ENCODE results near the gene KRTAP10-4. TPM values are rescaled to one million over a fixed set of nuclear protein-coding genes. Genes with fewer than 3 reads are reported as not detected.

Gene KRTAP10-4
- total RNA-seq, 1 donor: not detected

GRCh38 chr21:44581158-44581557, 7.6 kb downstream of the KRTAP10-4 start:
- TF ChIP-seq CTCF (IDR thresholded peaks at IDR 0.05; ENCODE audit: insufficient read depth, low read depth, low read length): no peak
- no peak overlapping the region for H3K4me3 ChIP-seq (ENCODE audit: low read depth, low read length)
- DNase-seq (ENCODE audit: low read depth): no peak

GRCh38 chr21:44582055-44582454, 8.5 kb downstream of the KRTAP10-4 start:
- H3K4me3 ChIP-seq (ENCODE audit: low read depth, low read length): no peak overlapping the region
- no peak for DNase-seq (ENCODE audit: low read depth)
- no peak for TF ChIP-seq CTCF (IDR thresholded peaks at IDR 0.05; ENCODE audit: insufficient read depth, low read depth, low read length)

GRCh38 chr21:44583089-44583799, 9.7 kb downstream of the KRTAP10-4 start:
- no peak overlapping the region for H3K4me3 ChIP-seq (ENCODE audit: low read depth, low read length)
- DNase-seq (ENCODE audit: low read depth): no peak
- no peak for TF ChIP-seq CTCF (IDR thresholded peaks at IDR 0.05; ENCODE audit: insufficient read depth, low read depth, low read length)

- DNase-seq (ENCODE audit: low read depth): no peak
- no peak overlapping the region for H3K4me3 ChIP-seq (ENCODE audit: low read depth, low read length)
- TF ChIP-seq CTCF (IDR thresholded peaks at IDR 0.05; ENCODE audit: insufficient read depth, low read depth, low read length): no peak
These were observed 10.2 kb downstream of the KRTAP10-4 start for GRCh38 chr21:44583800-44584147.

GRCh38 chr21:44585892-44586291, 12.4 kb downstream of the KRTAP10-4 start:
- H3K4me3 ChIP-seq (ENCODE audit: low read depth, low read length): no peak overlapping the region
- no peak for DNase-seq (ENCODE audit: low read depth)
- no peak for TF ChIP-seq CTCF (IDR thresholded peaks at IDR 0.05; ENCODE audit: insufficient read depth, low read depth, low read length)

- no peak overlapping the region for H3K4me3 ChIP-seq (ENCODE audit: low read depth, low read length)
- no peak for DNase-seq (ENCODE audit: low read depth)
- no peak for TF ChIP-seq CTCF (IDR thresholded peaks at IDR 0.05; ENCODE audit: insufficient read depth, low read depth, low read length)
These were observed 15.6 kb downstream of the KRTAP10-4 start for GRCh38 chr21:44589094-44589493.
